GM19238 (cell line): ENCODE data around the gene GNAI3.

Experiments
- DNase-seq: peaks from one replicate; pipeline ENCODE4 v3.0.0; 2011; ENCODE audit warnings: low spot score; ENCODE audit not compliant: insufficient read length

GNAI3 gene

DNA sequence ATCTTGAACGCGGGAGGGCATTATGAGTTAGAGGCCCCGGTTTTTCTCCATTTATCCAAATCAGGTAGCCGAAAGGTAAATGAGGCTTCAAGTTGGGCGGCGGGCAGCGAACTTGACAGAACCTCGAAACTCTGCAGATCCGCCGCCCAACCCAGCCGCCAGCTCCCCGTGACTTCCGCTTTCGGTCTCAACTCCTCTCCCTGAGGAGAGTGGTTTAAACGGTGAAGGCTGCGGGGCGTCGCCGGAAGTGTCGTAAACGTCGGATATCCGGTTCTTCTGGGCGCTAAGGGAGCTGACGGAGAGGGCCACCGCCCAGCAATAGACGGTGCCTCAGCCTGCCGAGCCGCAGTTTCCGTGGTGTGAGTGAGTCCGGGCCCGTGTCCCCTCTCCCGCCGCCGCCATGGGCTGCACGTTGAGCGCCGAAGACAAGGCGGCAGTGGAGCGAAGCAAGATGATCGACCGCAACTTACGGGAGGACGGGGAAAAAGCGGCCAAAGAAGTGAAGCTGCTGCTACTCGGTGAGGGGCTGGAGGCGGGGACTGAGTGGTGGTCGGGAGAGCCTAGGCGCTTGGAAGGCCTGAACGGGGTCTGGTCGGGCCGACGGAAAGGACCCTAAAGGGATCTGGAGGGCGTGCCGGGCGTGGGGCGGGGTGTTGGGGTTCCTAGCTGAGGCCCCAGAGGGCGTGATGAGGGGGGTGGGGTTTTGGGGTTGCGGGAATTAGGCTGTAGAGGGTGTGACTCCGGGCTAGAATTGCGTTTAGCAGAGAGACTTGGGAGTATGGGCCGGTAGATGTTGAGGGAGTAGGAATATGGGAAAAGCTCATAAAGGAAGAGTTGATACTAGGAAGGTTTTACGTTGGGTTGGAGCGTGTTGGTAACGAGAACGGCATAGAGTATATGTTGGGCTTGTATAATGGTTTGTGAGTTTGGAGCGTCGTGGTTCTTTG lies at the start of gene GNAI3:
GNAI3 (plus strand) TSS at position 295 of the 947 bp plus-strand sequence; CDS start at position 401, 106 bp downstream.
- peak; percentile 90 for DNase-seq

DNA sequence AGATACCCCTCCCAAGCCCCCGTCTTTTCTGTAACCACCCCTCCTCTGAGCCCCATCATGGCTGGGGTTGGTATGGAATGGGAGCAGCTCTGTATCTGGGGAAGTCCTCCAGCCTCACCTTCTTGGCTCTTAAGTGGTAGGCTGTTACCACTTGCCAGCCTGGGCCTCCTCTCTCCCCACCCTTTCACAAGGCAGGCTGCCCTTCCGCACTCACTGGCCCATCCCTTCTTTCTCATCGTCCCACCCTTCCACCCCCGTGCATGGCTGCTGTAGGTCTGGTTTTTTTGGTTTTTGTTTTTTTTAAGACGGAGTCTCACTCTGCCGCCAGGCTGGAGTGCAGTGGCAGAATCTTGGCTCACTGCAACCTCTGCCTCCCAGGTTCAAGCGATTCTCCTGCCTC lies 49.3 kb upstream of the GNAI3 start:
- no peak for DNase-seq

DNA sequence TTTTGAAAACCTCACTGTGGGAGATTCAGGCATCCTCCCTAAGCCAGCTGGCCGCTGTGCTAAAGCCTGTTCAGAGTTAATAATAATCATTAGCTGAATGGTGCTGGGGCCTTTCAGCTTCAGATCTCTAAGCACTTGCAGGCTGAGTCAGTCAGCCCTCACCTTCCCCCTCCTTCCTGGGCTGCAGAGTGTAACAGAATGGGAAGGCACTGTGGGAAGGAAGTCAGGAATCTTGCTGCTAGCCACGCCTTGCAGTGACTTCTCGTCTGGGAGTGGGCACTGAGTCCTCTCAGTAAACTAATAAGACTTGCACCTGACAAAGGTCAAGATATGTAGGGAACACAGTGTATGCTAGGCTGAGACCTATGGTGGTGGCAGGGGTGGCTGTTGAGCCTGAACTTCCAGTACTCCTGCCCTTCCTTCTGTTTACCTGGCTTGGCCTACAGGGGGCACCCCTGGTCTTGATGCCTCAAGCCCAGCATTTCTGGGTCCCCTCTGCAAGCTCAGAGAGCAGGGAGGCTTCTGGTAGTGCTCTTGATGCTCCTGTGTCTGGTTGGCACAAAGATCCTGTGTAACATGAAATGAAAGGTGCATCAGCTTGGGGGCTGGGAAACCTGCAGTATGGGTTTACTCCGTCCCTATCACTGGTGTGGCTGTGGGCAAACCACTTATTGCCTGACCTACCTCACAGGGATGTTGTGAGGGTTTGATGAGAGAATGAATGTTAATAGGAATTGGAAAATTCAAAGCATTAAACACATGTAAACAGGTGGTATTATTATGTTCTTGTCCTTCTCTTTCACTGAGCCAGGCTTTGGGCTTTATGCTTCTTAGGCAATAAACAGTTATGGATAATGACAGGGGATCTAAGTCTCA lies 48.5 kb upstream of the GNAI3 start:
- DNase-seq, result no peak

DNA sequence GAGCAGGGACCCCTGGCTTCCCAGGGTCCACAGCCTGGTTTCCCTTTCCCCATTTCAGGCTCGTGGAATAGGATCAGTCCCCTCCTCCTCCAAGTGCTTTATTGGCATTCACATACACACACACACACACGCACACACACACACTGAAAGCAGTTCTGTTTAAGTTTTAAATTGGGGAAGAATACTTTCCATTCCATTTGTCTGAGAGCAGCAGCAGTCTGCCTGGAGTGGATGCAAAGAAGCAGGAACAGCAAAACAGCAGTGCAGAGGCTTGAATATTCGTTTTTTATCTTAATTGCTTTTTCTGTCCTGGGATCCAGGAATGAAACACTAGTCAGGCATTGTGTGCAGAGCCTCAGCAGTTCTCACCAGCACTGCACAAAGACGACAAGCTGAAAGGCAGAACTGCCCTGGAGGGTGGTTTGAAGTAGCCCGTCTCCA lies 47.5 kb upstream of the GNAI3 start:
- DNase-seq, result no peak

DNA sequence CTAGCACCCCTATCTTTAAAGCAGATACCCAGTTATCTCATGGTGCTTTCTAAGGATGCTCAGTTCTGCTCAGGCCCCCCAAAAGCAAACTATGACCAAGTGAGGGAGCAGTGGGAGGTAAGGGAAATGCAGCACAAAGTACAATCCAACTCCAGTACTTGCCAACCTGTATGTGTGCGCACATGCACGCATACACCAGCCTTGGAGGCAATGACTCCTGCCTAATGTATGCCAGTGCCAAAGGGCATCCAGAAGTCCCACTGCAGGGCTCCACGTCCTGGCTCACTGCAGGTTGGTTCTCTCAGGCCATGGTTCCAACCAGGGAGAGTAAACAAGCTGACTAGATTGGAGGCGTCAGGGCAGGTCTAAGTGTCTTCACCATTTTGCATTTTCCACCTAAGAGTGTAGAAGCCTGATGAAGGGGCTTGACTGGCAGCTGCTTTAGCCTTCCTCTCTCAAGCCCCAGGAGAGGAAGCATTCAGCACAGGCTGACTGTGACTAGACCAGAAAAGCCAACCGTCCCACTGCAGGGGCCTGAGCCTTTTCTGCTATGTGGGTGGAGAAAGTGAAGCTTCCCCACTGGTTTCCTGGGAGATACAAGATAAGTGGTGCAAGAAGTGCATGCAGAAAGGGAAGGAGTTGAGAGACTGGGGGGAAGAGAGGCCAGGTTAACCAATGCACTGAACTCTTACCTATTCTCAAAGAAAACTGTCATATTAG lies 46.6 kb upstream of the GNAI3 start:
- DNase-seq, result no peak

DNA sequence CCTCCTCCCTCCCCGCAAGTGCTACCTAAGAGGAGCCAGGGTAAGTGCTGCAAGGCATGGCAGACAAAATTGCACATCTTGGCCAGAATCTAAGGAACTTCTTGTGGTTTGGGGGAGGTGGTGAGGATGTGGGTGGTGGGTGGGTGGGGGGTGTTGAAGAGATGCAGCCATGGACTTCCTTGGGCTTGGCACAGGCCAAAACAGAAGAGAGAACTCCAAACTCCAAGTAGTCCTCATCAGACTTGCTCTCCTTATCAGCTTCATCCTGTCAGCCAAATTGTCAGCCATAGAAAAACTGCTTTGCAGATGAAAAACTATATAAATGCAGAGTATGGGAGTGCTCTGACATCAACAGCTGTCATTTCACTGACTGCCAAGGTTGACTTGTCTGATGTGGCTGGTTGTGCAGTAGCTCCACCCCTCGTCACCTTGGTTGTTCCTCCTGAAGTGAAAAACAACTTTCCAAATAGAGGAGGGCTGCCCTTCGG lies 46.0 kb upstream of the GNAI3 start:
- DNase-seq, result no peak

DNA sequence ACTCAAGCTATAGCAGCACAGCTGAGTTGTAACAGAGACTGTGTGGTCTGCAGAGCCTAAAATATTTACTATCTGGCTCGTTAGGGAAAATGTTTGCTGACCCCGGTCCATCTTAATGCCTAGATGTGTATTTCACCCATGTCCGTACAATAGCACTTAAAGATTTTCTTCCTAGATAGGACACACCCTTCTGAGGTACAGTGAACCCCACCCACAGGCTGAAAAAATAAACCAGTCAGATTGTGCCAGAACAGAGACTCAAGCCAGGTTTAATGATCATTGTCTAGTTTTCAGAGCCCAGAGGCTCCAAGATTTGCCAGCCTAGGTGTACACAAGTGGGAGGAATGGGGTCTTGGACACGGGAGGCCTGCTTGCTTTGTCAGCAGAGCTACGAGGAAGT lies 44.5 kb upstream of the GNAI3 start:
- DNase-seq, result no peak

DNA sequence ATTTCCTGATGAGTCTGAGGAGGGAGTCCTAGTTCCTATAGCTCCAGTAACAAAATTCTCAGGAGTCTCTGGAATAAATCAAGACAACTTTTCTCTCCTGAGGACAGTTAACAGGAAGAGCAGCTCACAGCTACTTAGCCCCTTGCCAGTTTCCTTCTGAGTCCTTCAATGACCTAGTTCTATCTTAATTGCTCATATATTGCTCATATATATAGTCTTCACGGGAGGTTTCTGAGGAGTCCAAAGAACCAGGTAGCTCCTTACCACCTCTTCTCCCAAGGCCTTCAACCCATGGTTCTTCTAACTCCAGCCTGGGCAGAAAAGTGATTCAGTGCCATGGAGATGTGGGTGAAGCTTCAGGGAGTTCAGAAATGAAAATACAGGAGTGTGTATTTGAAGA lies 43.4 kb upstream of the GNAI3 start:
- DNase-seq, result no peak

DNA sequence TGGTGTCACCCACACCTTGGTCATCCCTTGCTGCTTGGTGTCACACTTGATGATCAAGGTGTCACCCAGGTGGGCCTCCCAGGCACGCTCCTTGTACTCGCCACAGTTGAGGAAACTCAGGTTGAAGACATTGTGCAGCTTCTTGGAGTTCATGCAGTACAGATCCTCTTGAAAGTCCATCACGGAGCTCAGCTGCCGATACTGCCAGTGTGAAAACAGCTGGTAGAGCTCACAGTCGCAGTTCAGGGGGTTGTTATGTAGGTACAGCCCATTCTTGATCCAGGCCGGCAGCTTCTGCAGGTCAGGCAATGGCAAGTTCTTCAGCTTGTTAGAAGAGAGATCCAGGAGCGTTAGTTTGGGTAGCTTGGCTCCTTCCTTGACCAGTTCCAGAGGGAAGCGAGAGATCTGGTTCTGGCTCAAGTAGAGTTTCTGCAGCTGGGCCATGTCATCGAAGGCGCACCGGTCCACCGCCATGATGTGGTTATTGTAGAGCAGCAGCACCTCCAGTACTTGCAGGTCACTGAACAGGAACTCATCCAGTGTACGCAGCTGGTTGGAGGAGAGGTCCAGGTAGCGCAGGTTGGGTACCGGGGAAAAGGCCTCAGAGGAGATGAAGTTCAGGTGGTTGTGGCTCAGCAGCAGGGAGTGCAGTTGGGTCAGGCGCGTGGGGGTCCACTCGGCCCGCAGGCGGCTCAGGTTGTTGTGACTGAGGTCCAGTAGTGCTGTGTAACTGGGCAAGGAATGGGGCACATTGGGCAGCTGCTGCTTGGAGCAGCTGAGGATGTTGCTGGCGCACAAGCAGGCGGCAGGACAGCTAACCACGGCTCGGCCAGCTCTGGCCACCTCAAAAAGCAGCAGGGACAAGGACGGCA lies 40.2 kb upstream of the GNAI3 start:
- no peak for DNase-seq

DNA sequence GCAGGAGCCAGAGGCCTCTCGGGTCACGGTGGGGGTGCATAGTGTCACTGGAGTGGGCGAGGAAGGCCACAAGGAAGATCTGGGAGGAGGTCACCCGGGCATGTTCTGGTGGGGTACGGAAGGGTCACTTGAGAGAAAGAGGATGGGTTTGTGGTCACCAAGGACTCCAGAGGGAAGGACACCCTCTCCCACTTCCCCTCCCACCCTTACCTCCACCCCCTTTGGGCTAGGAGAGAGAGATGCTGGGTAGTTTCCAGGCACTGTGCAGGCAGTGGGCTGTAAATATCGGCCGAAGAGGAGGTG lies 39.6 kb upstream of the GNAI3 start:
- DNase-seq, result no peak

DNA sequence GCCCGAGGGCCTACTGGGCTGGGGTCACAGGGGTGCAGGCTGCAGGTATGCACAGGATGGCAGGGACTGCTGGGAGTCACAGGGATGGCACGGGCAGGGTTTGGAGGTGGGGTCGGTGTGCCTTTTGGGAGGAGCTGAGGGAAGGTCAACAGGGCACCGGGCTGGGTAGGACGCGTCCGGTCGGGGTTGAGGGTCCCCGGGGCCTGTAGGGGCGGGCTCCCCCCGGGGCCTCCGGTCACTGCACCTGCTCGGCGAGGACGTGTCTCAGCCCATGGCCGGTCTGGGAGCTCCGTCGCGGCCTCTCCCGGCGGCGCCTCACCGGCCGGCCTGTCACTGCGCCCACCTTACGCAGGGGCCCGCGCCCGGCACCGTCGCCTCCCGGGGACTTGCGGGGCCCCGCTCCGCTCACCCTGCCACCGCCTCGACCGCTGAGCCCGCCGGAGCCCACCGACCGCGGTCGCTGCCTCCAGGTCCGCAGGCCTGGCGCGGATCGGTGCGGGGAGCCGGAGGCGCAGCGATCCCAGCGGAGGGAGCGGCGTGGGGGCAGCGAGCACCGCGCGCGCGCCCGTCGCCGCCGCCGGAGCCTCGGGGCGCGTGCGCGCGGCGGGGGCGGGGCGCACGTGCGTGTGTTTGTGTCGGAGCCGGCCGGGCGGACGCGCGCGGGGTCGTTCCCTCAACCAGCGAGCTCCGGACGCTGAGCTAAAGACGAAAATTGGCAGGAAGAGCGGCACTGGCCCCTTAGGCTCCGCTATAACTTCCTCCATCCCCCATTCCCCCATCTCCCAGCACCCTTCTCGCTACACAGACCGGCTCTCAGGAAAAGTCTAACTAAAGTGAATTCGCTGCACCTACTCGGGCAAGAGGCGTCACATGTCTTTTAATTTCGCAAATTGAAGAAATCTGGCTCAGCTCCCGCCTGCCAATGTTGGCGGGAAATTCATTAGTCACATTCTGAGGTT lies 39.0 kb upstream of the GNAI3 start, which contains the start of gene AMIGO1:
AMIGO1 (minus strand) TSS at position 552 of the 959 bp plus-strand sequence. CDS start 815 bp downstream, outside the sequence.
- peak; percentile 74 for DNase-seq

DNA sequence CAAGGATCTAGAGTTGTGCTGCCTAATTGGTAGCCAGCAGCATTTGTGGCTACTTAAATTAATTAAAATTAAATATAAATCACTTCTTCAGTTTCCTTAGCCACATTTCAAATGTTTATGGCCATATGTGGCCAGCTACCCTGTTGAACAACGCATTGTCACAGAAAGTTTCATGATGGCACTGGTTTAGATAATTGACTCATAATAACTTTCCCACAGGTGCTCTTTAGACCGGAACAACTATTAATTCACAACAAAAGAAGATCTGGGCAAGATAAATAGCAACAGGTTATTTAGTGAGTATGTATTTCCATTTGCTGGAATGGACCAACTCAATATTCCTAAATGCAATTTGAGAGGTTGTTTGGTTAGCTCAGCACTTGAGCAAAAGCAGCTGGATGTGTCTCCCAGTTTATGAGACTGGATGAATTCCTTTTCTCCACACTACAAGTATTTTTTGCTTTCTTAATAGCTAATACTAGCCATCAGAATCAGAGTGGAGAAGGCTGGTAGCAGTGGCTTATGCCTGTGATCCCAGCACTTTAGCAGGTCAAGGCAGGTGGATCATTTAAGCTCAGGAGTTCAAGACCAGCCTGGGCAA lies 35.2 kb upstream of the GNAI3 start:
- no peak for DNase-seq

DNA sequence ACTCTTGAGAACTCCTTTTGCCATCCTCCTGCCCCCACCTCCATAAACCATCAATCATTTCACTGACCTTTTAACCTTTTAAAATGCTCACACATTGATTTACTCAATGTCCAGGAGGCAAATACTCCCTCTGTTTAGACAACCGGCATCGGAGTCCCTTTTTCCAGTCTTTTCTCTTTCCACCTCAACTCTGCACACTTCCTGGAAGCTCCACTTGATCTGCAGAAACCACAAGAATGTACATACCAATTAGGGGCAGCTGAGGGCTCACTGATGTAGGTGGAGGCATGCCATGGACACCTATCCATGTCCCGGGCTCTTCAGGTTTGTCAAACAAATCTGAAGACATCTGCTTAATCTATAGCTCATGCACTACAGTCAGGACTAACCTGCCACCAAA lies 33.6 kb upstream of the GNAI3 start:
- no peak for DNase-seq

DNA sequence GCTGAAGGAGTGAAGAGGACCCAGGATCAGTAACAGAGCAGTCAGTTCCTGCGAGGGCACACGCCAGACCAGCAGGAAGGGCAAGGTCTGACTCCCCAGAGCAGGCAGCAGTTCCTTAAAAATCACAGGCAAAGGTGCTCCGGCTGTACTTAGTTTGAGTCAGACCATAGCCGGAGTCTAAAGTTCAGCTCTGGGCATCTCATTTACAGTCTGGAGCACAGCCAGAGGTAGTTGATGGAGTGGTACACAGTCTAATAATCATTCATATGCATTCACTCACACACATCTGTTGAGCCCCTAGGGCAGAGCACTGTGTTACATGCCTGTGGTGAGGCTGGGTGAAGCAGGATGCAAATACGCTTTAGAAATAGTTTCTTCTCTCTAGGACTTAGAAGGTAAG lies 31.5 kb upstream of the GNAI3 start:
- DNase-seq, result no peak

DNA sequence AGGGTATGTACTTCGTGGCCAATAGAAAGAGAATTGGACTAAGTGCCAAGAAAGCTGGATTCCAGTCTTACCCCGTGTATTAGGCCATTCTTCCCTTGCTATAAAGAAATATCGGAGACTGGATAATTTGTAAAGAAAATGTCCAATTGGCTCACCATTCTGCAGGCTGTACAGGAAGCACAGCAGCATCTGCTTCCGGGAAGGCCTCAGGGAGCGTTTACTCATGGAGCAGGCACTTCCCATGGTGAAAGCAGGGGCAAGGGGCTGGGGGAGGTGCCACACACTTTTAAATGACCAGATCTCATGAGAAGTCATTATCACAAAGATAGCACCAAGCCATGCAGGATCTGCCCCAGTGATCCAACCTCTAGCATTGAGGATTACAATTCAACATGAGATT lies 31.1 kb upstream of the GNAI3 start:
- no peak for DNase-seq

DNA sequence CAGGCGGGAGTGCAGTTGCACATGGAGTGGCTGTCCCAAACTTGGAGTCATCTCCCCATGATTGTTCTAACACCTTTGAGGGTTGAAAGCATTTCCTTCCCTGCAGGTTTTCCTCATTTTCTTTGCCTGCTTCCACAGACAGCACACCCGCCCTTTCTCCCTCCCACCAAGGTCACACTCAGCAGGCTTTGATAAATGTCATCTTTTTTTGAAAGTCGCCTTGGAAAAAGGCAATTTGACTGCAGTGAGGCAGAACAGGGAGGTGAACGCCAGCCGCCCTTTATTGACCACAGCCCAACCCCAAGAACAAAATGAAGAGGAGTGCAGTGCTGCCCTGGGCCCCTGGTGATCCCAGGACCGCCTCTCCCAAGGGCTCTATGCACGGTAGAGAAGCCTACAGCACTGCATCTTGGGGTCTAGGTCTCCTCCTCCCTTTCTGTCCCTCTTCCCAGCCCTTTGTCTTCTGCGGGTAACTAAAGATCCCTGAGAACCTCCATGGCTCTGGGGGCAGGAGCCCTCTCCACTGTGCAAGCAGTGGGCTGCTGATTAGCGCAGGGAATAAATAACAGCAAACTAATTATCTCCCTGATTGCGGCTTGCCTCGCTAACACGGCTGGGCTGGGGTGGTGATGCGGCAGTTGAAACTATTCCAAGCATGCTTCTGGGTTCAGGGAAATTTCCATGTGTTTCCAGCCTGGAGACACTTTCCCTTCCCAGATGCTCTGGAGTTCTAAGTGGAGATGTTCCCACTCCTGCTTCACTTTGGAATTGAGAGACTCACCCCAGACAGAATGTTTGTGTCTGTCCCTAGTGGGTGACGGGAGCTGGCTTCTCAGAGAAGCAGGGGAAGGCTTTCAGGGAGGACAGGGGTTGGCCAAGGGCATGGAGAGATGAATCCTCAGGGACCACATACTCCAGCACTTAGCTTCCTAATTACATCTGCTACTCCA lies 27.1 kb upstream of the GNAI3 start:
- DNase-seq, result no peak

DNA sequence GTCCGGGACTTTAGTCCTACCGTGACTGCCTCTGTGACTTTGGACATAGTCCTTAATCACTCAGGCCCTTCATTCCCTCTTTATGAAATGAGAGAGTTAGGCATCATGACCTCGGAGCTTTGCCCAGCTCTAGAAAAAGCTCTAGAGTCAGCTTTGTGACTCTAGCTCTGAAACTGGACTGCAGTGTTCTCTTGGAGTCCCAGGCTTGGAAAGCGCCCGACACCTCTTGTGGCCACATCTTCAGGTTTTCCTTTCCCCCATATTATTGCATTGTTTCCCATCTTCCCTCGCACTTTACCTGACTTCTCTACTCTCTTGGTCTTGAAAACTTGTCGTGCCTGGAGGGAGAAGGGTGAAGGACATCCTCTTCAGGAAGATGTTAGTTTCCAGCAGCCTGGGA lies 26.4 kb upstream of the GNAI3 start:
- DNase-seq, result no peak

DNA sequence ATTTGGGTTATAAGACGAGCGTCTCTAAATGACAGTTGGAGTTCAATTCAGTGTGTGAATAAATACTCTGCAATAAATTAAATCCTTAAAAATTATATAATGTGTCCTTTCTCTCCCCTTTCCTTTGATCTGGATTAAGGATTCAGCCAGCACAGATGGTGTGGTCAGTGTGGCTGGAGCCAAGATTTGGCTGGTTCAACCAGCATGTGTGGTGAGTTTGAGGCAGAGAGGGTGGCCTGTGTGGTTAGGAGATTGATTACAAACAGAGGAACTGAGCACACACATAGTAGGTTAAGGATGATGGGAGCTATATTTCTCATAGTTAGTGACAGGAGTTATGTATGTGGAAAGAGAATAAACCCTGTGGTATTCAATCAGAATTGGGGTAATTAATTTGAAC lies 24.7 kb upstream of the GNAI3 start:
- DNase-seq, result no peak
